SH-SY5Y (cell line): ENCODE measurements around the gene DIDO1.

ENCODE experiments used
- GATA2 ChIP-seq: IDR thresholded peaks from 2 replicates; pipeline ENCODE4 v1.6.1; 2011; ENCODE audit warnings: mild to moderate bottlenecking, low read depth, low read length
- GATA3 ChIP-seq: IDR thresholded peaks from 2 replicates; pipeline ENCODE4 v1.6.1; 2011; ENCODE audit warnings: low read depth, mild to moderate bottlenecking, low read length, moderate library complexity

GRCh38 chr20:62927128-62927705, 912 bp upstream of the DIDO1 start:
- TF ChIP-seq GATA2: no peak
- no peak for TF ChIP-seq GATA3
